HepG2 (cell line): ENCODE measurements around the gene PCGF5. TPM values are rescaled to one million over a fixed set of nuclear protein-coding genes. Genes with fewer than 3 reads are reported as not detected.

Experiments
- HNRNPL ChIP-seq: fragments of 200-400 bp; formaldehyde crosslinking; IDR thresholded peaks from 2 replicates; pipeline ENCODE4 v1.6.1; 2017; ENCODE audit warnings: mild to moderate bottlenecking, low read depth, low read length
- RFXANK ChIP-seq: IDR thresholded peaks from 2 replicates; pipeline ENCODE4 v1.6.1; 2016
- SIN3A ChIP-seq: IDR thresholded peaks from 2 replicates; pipeline ENCODE4 v1.6.1; 2011; ENCODE audit warnings: low read depth, mild to moderate bottlenecking, control low read depth, low read length, borderline replicate concordance
- TAF1 ChIP-seq: sonication (generic); formaldehyde crosslinking; IDR thresholded peaks from 2 replicates; pipeline ENCODE4 v1.4.0; 2020; ENCODE audit warnings: missing genetic modification reagents
- XBP1 ChIP-seq: sonication (generic); formaldehyde crosslinking; IDR thresholded peaks from 2 replicates; pipeline ENCODE4 v1.5.0; 2020; ENCODE audit warnings: missing genetic modification reagents
- ZIK1 ChIP-seq: sonication (generic); formaldehyde crosslinking; IDR thresholded peaks from 2 replicates; pipeline ENCODE4 v1.5.0; 2020; ENCODE audit warnings: mild to moderate bottlenecking, low read depth, missing genetic modification reagents, borderline replicate concordance
- ZNF619 ChIP-seq: sonication (generic); formaldehyde crosslinking; IDR thresholded peaks from 2 replicates; pipeline ENCODE4 v1.4.0; 2020; ENCODE audit warnings: mild to moderate bottlenecking, missing genetic modification reagents
- polyA plus RNA-seq, 8 experiments: library from polyadenylated mRNA; depleted of rRNA in 3 of 8; stranded (reverse) in 7 of 8; unstranded in 1 of 8; fragments of >200 nt; fragmentation: Illumina TruSeq in 4 of 8; extraction: Trizol in 4 of 8; gene quantifications; 2 replicates each; pipeline versions ENCODE4 v1.2.1 to v1.2.3, GENCODE V29; 2011 to 2016; ENCODE audit warnings: low read depth in 4 of 8, missing spikeins in 1 of 8, mixed read lengths in 1 of 8; ENCODE audit not compliant: insufficient read depth in 1 of 8
- total RNA-seq, 5 experiments: library from RNA; depleted of rRNA; stranded (reverse); fragments of >200 nt; fragmentation: Illumina TruSeq; extraction: Trizol; gene quantifications; 2 replicates each; pipeline ENCODE4 v1.2.3, GENCODE V29; 2016; ENCODE audit warnings: low read depth in 1 of 5
- TF ChIP-seq, protein P1 (sequence below): sonication (generic); formaldehyde crosslinking; IDR thresholded peaks from 2 replicates; pipeline ENCODE4 v1.4.0; 2020; ENCODE audit warnings: missing genetic modification reagents
- TF ChIP-seq, protein P2 (sequence below), 2 experiments: sonication (generic) in 1 of 2; formaldehyde crosslinking in 1 of 2; IDR thresholded peaks; 2 replicates each; pipeline versions ENCODE4 v1.4.0 to v1.6.1; 2016 to 2020; ENCODE audit warnings: borderline replicate concordance in 1 of 2, low read depth in 1 of 2, mild to moderate bottlenecking in 1 of 2, missing genetic modification reagents in 1 of 2
- TF ChIP-seq, protein P3 (sequence below): sonication (generic); formaldehyde crosslinking; IDR thresholded peaks from 2 replicates; pipeline ENCODE4 v1.8.1; 2023; ENCODE audit warnings: mild to moderate bottlenecking, missing genetic modification reagents, borderline replicate concordance
- TF ChIP-seq, protein P4 (sequence below): sonication (generic); formaldehyde crosslinking; IDR thresholded peaks from 2 replicates; pipeline ENCODE4 v1.5.1; 2020; ENCODE audit warnings: mild to moderate bottlenecking, missing genetic modification reagents
- TF ChIP-seq, protein P5 (sequence below): sonication (generic); formaldehyde crosslinking; IDR thresholded peaks from 2 replicates; pipeline ENCODE4 v1.4.0; 2020; ENCODE audit warnings: mild to moderate bottlenecking, missing genetic modification reagents

The PCGF5 gene
- total and polyA plus RNA-seq, 2 of the 13 experiments (the other 11 are each of a cell fraction or from before 2014, with no cell fraction given): 61.3 to 138 TPM

DNA sequence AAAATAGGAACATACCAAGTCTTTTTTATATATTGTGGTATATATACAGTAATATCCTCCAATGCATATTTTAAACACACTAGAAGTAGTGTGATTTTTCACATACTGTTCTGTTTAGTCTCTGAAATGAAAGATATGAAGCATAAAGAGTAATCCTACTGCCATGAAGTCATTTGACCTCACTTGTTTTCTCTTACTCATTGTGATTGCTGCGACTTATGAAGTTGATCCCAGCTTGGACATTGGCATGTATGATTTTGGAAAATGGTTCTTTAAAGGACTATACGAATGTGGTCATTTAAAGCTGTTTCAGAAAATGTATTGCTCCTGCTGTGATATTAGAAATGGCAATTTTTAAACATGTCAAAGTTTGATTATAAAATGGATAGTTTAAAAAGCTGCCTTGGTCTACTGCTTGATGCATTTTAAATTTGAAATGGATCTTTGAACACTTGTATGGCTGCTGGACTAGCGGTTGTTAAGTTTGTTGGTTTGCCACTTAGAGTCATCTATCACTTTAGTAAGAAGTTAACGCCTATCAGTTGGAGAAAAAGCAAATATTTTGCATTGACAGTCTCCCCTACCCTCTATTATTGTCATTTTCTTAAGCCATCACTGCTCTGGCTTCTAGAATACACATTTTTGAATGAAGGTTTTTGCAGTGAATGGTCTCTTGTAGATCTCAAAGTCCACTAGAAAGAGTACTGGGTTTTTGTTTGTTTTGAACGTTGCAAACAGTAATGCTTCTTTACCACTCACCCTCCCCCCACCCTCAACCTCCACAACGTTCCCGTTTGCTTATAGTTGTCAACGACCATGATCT lies 881 bp upstream of the PCGF5 start (continued):
- TF ChIP-seq, protein P1, sequence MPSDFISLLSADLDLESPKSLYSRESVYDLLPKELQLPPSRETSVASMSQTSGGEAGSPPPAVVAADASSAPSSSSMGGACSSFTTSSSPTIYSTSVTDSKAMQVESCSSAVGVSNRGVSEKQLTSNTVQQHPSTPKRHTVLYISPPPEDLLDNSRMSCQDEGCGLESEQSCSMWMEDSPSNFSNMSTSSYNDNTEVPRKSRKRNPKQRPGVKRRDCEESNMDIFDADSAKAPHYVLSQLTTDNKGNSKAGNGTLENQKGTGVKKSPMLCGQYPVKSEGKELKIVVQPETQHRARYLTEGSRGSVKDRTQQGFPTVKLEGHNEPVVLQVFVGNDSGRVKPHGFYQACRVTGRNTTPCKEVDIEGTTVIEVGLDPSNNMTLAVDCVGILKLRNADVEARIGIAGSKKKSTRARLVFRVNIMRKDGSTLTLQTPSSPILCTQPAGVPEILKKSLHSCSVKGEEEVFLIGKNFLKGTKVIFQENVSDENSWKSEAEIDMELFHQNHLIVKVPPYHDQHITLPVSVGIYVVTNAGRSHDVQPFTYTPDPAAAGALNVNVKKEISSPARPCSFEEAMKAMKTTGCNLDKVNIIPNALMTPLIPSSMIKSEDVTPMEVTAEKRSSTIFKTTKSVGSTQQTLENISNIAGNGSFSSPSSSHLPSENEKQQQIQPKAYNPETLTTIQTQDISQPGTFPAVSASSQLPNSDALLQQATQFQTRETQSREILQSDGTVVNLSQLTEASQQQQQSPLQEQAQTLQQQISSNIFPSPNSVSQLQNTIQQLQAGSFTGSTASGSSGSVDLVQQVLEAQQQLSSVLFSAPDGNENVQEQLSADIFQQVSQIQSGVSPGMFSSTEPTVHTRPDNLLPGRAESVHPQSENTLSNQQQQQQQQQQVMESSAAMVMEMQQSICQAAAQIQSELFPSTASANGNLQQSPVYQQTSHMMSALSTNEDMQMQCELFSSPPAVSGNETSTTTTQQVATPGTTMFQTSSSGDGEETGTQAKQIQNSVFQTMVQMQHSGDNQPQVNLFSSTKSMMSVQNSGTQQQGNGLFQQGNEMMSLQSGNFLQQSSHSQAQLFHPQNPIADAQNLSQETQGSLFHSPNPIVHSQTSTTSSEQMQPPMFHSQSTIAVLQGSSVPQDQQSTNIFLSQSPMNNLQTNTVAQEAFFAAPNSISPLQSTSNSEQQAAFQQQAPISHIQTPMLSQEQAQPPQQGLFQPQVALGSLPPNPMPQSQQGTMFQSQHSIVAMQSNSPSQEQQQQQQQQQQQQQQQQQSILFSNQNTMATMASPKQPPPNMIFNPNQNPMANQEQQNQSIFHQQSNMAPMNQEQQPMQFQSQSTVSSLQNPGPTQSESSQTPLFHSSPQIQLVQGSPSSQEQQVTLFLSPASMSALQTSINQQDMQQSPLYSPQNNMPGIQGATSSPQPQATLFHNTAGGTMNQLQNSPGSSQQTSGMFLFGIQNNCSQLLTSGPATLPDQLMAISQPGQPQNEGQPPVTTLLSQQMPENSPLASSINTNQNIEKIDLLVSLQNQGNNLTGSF: no peak
- TF ChIP-seq ZNF619 (no peak), ZIK1 (CRISPR knock-in tag) (peak; percentile 2; the same call in 1 of the 2 replicates), HNRNPL (no peak), RFXANK (no peak), SIN3A (0 out of 2 replicates have a peak, but pooled peaks have one; percentile 6), TAF1 (CRISPR knock-in tag) (no peak; the same call in 1 of the 2 replicates), XBP1 (CRISPR knock-in tag) (no peak)
- TF ChIP-seq, protein P2, sequence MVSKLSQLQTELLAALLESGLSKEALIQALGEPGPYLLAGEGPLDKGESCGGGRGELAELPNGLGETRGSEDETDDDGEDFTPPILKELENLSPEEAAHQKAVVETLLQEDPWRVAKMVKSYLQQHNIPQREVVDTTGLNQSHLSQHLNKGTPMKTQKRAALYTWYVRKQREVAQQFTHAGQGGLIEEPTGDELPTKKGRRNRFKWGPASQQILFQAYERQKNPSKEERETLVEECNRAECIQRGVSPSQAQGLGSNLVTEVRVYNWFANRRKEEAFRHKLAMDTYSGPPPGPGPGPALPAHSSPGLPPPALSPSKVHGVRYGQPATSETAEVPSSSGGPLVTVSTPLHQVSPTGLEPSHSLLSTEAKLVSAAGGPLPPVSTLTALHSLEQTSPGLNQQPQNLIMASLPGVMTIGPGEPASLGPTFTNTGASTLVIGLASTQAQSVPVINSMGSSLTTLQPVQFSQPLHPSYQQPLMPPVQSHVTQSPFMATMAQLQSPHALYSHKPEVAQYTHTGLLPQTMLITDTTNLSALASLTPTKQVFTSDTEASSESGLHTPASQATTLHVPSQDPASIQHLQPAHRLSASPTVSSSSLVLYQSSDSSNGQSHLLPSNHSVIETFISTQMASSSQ (IDR thresholded peaks at IDR 0.05; ENCODE audit: low read depth): peak; percentile 72
- TF ChIP-seq, protein P2 (CRISPR knock-in tag; IDR thresholded peaks at IDR 0.05; ENCODE audit: borderline replicate concordance): no peak; the same call in 1 of the 2 replicates
- TF ChIP-seq, protein P3, sequence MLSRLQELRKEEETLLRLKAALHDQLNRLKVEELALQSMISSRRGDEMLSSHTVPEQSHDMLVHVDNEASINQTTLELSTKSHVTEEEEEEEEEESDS: no peak
- TF ChIP-seq, protein P4, sequence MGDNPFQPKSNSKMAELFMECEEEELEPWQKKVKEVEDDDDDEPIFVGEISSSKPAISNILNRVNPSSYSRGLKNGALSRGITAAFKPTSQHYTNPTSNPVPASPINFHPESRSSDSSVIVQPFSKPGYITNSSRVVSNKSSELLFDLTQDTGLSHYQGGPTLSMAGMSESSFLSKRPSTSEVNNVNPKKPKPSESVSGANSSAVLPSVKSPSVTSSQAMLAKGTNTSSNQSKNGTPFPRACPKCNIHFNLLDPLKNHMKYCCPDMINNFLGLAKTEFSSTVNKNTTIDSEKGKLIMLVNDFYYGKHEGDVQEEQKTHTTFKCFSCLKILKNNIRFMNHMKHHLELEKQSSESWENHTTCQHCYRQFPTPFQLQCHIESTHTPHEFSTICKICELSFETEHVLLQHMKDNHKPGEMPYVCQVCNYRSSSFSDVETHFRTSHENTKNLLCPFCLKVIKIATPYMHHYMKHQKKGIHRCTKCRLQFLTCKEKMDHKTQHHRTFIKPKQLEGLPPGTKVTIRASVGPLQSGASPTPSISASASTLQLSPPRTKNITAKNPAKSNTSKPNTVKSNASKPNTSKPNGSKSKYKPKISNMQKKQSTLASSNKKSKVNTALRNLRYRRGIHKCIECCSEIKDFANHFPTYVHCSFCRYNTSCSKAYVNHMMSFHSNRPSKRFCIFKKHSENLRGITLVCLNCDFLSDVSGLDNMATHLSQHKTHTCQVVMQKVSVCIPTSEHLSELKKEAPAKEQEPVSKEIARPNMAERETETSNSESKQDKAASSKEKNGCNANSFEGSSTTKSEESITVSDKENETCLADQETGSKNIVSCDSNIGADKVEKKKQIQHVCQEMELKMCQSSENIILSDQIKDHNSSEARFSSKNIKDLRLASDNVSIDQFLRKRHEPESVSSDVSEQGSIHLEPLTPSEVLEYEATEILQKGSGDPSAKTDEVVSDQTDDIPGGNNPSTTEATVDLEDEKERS: no peak
- TF ChIP-seq, protein P5, sequence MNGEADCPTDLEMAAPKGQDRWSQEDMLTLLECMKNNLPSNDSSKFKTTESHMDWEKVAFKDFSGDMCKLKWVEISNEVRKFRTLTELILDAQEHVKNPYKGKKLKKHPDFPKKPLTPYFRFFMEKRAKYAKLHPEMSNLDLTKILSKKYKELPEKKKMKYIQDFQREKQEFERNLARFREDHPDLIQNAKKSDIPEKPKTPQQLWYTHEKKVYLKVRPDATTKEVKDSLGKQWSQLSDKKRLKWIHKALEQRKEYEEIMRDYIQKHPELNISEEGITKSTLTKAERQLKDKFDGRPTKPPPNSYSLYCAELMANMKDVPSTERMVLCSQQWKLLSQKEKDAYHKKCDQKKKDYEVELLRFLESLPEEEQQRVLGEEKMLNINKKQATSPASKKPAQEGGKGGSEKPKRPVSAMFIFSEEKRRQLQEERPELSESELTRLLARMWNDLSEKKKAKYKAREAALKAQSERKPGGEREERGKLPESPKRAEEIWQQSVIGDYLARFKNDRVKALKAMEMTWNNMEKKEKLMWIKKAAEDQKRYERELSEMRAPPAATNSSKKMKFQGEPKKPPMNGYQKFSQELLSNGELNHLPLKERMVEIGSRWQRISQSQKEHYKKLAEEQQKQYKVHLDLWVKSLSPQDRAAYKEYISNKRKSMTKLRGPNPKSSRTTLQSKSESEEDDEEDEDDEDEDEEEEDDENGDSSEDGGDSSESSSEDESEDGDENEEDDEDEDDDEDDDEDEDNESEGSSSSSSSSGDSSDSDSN (CRISPR knock-in tag): no peak
